Measurements from ENCODE around the gene SEMA5B. TPM values are rescaled to one million over a fixed set of nuclear protein-coding genes. Genes with fewer than 3 reads are reported as not detected.

The SEMA5B gene
- total RNA-seq, 1 experiment from 2014 or later, result not detected

DNA sequence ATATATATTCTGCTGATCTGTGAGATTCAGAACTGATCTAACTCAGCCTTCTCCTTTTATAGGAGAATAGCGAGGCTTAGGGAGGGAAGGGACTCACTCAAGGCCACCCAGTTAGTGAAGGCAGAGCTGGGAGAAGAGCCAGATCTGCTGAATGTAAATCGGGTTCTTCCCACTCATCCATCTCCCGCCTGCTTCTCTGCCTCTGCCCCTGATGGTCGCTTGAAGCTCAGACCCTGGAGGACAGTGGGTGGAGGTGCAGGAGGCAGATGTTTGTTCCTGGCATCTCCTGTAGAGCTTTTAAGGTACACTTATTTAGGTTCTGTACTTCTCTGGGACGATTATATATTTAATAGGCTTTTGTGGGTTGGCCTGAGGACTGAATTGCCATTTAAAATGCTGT, 43.6 kb upstream of the SEMA5B start:
- BruUV-seq (replicated peaks), result no TSS peak
- no peak overlapping the region for H3K4me3 Mint-ChIP-seq (ENCODE audit: unreplicated experiment)
- TF ChIP-seq, protein P1, sequence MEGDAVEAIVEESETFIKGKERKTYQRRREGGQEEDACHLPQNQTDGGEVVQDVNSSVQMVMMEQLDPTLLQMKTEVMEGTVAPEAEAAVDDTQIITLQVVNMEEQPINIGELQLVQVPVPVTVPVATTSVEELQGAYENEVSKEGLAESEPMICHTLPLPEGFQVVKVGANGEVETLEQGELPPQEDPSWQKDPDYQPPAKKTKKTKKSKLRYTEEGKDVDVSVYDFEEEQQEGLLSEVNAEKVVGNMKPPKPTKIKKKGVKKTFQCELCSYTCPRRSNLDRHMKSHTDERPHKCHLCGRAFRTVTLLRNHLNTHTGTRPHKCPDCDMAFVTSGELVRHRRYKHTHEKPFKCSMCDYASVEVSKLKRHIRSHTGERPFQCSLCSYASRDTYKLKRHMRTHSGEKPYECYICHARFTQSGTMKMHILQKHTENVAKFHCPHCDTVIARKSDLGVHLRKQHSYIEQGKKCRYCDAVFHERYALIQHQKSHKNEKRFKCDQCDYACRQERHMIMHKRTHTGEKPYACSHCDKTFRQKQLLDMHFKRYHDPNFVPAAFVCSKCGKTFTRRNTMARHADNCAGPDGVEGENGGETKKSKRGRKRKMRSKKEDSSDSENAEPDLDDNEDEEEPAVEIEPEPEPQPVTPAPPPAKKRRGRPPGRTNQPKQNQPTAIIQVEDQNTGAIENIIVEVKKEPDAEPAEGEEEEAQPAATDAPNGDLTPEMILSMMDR (IDR thresholded peaks at IDR 0.05; ENCODE audit: unreplicated experiment), result no peak
- no peaks in the 10 kb centered on the region for H3K36me3 Mint-ChIP-seq (ENCODE audit: insufficient read depth, unreplicated experiment)
- ChIA-PET CTCF (interaction anchor here (0.6 to 0.7 kb wide), 2 partner anchors 53 to 156 kb away, joined by 3 to 4 read pairs; no protein-coding TSS in a partner anchor), POLR2A (interaction anchor here (0.6 to 2.2 kb wide), 4 partner anchors 9 to 492 kb away, joined by 3 to 6 read pairs (median 3); no protein-coding TSS in a partner anchor)
- peaks cover 43% of the 10 kb centered on the region for H3K4me1 Mint-ChIP-seq (ENCODE audit: insufficient read depth, unreplicated experiment)
- no peaks in the 10 kb centered on the region for H3K9me3 Mint-ChIP-seq (ENCODE audit: unreplicated experiment)
- DNase-seq (ENCODE audit: unreplicated experiment), result no peak
- no peaks in the 10 kb centered on the region for H3K27me3 Mint-ChIP-seq (ENCODE audit: insufficient read depth, unreplicated experiment)
- H3K27ac Mint-ChIP-seq (ENCODE audit: low read depth, unreplicated experiment), result no peak overlapping the region
- intact Hi-C loops (cut with micrococcal nuclease), result no loop called here

DNA sequence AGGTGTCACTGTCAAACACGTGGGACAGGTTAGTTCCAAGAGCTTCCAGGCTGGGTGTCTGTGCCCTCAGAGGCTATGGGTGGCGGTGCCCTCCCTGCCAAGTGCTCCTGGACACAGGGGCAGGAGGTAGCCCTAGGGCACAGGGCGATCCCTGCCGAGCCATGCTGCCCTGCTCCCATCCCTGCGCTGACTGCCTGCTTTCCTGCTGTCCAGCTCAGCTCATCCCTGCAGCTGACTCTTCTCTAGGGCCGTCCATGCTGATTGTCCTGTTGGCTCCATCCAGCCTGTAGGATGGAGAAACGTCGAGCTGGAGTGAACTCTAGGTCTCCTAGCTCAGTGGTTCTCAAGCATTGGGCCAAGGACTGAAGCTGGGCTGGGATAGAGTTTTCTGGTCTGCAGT, 42.9 kb upstream of the SEMA5B start:
- TF ChIP-seq, protein P1 (IDR thresholded peaks at IDR 0.05; ENCODE audit: unreplicated experiment), result no peak
- no peak for DNase-seq (ENCODE audit: unreplicated experiment)
- H3K27ac Mint-ChIP-seq (ENCODE audit: low read depth, unreplicated experiment), result no peak overlapping the region
- H3K4me3 Mint-ChIP-seq (ENCODE audit: unreplicated experiment), result no peak overlapping the region
- peaks cover 42% of the 10 kb centered on the region for H3K4me1 Mint-ChIP-seq (ENCODE audit: insufficient read depth, unreplicated experiment)
- H3K9me3 Mint-ChIP-seq (ENCODE audit: unreplicated experiment), result no peaks in the 10 kb centered on the region
- no TSS peak for BruUV-seq (replicated peaks)
- H3K36me3 Mint-ChIP-seq (ENCODE audit: insufficient read depth, unreplicated experiment), result no peaks in the 10 kb centered on the region
- no peaks in the 10 kb centered on the region for H3K27me3 Mint-ChIP-seq (ENCODE audit: insufficient read depth, unreplicated experiment)
- POLR2A ChIA-PET, result interaction anchor here (0.7 to 2.2 kb wide), 3 partner anchors 10 to 34 kb away, joined by 3 to 6 read pairs (median 3); no protein-coding TSS in a partner anchor
- CTCF ChIA-PET, result interaction anchor here (0.6 kb wide), 1 partner anchor 54 kb away, joined by 3 read pairs; no protein-coding TSS in a partner anchor
- intact Hi-C loops (cut with micrococcal nuclease), result no loop called here

DNA sequence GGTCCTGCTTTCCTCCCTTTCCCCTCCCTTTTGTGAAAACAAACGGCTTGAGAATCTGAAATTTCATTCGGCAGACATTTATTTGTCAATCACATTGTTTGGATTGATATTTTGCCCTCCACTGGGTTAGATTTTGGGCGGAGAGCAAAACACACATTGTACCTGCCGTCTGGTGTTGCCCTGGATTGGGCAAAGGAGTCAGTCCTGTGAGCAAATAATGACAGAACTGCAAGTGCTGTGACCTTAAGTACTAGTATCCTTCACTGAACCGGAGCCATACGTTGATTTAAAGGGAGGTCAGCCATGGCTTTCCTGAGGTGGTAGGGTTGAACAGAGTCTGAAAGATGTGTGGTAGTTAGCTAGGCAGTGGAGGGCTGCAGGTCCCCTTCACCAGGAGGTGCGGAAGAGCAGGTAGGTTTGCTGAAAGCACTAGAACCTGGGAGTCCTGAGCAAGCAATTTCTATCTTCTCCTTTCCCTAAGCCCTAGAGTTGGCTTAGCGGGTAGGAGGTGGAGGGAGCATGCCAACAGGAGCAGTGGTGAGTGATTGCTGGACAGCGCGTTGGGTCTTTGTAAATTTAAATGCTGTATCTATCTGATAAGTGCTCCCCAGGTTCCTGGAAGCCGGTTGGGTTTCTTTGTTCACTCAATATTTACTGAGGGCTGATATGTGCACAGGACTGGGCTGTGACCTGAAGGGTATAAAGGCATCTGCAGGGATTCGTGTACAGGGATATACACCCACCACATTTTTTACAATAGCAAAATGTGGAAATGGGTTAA, 41.2 kb upstream of the SEMA5B start:
- CTCF ChIA-PET, result interaction anchor here (0.6 kb wide), 1 partner anchor 126 kb away, joined by 4 read pairs; no protein-coding TSS in a partner anchor

More for the DNA sequence above, 41.2 kb upstream of the SEMA5B start:
- no TSS peak for BruUV-seq (replicated peaks)
- Mint-ChIP-seq H3K4me3 (ENCODE audit: unreplicated experiment) (peak overlapping the region; percentile 87), H3K9me3 (ENCODE audit: unreplicated experiment) (no peaks in the 10 kb centered on the region), H3K4me1 (ENCODE audit: insufficient read depth, unreplicated experiment) (peaks cover 40% of the 10 kb centered on the region), H3K27me3 (ENCODE audit: insufficient read depth, unreplicated experiment) (no peaks in the 10 kb centered on the region), H3K27ac (ENCODE audit: low read depth, unreplicated experiment) (peak overlapping the region; percentile 84), H3K36me3 (ENCODE audit: insufficient read depth, unreplicated experiment) (peaks cover 4% of the 10 kb centered on the region)
- intact Hi-C loops (cut with micrococcal nuclease), result no loop called here
- POLR2A ChIA-PET, result no interaction called here
- no peak for DNase-seq (ENCODE audit: unreplicated experiment)
- TF ChIP-seq, protein P1 (IDR thresholded peaks at IDR 0.05; ENCODE audit: unreplicated experiment), result no peak

All from MCF 10A (cell line).